GM12873 (cell line): ENCODE results near the gene PDIK1L.

Experiments
- CTCF ChIP-seq: IDR thresholded peaks from 2 replicates; pipeline ENCODE4 v1.5.1; 2012; ENCODE audit warnings: low read depth, mild to moderate bottlenecking, moderate library complexity, low read length, control low read depth; ENCODE audit not compliant: insufficient read depth; ENCODE audit errors: missing control alignments

Gene PDIK1L

GRCh38 chr1:26111530-26112406, at the start of gene PDIK1L:
PDIK1L (plus strand) TSS chr1:26111824; CDS start chr1:26114309, 2,485 bp downstream.
- TF ChIP-seq CTCF = no peak

- no peak for TF ChIP-seq CTCF
Observed at GRCh38 chr1:26064553-26064952, 47.1 kb upstream of the PDIK1L start.

- TF ChIP-seq CTCF = no peak
Observed at GRCh38 chr1:26066160-26066559, 45.5 kb upstream of the PDIK1L start.

- TF ChIP-seq CTCF = no peak
Observed at GRCh38 chr1:26066857-26067256, 44.8 kb upstream of the PDIK1L start.

DNA sequence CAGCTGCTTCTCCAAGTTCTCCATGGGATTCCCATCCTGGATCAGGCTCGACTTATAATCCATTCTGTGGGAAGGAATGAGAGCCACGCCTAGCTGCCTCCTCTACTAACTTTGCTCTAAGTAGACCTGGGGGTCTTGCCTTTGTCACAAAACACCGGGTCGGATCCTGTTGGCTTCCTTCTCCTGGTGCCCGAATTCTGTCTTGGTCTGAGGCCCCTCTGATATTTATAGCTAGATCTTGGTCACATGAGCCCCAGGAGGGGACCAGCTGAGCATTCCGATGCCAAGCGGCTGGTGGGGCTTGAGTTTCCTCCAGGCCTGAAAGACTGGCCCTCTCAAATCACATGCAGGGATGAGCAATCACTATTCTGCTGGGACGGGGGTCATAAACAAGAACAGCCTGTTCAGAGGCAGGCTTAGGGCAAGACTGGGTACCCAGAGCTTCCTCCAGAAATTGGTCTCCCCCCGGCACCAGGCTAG, 44.2 kb upstream of the PDIK1L start, which contains the start of gene TRIM63:
TSS of gene TRIM63 (minus strand) at position 199 of the 480 bp plus-strand sequence. CDS start at position 63, 136 bp downstream.
- no peak for TF ChIP-seq CTCF

DNA sequence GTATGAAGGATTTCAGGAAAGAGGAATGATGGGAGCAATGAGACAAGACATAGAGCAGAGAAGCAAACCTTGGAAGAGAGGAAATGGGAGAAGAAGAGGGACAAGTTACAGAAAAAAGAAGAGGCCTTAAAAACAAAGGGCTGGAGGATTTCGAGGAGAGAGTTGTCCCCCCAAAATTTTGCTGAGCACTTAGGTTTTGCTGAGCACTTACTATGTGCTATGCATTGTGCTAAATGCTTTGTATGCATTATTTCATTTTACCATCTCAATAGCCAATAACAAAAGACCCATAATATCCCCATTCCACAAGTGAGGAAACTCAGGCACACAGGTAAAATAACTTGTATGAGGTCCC, 41.7 kb upstream of the PDIK1L start:
- TF ChIP-seq CTCF = no peak

DNA sequence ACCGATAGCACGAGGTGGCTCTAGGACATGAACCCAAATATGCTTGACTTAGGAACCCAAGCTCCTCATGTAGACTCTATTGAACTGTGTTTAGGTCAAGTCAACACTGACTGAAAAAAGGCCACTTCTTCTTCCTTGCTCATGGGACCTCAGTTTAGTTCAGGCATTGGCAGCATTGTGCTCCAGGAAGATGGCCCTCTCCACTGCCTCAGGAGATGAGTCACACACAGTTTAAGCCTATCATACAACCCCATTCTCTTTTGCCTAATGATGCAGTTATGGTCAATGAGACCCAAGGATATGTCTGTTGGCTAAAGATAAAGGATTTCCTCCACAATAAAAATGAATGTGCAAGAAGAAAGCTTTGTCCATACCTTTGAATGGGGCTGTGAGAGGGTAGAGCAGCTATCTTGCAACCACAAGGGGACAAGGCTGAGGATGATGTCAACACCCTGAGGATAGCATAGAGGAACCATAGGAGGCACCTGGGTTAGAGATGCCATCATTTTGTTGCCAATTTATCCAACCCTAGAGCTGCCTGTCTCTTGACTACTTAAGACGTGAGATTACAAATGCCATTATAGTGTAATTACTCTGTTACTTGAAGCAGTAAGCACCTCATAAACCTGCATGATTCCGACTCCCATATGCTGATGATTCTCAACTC, 41.2 kb upstream of the PDIK1L start:
- TF ChIP-seq CTCF = no peak
